Endometrial microvascular endothelial cells (primary cell): ENCODE results near the gene KRIT1. TPM values are rescaled to one million over a fixed set of nuclear protein-coding genes. Genes with fewer than 3 reads are reported as not detected.
"Not testable (repeated sequence)": the region's sequence is repeated elsewhere in the genome, so short reads cannot be mapped to it uniquely, and the experiment has no call there.

Source experiments
- in situ Hi-C: cut with HindIII; loops from 2 replicates; pipeline ENCODE4 v1.10.0; 2017; ENCODE audit warnings: low sequenced_read_pairs, low pct_unique_long_range_greater_than_20kb; ENCODE audit errors: inconsistent ontology term
- total RNA-seq: library from RNA; depleted of rRNA; stranded (reverse); fragments of >200 nt; gene quantifications from one replicate; pipeline ENCODE4 v1.2.3, GENCODE V29; 2015; ENCODE audit errors: inconsistent ontology term

Gene KRIT1
- total RNA-seq, 1 donor from 2014 or later = 25.9 TPM

GRCh38 chr7:92169529-92169928 is 76.2 kb downstream of the KRIT1 start:
- in situ Hi-C loops = not testable (repeated sequence)

GRCh38 chr7:92161271-92161670 is 84.4 kb downstream of the KRIT1 start:
- in situ Hi-C loops = no loop called here

GRCh38 chr7:92158660-92159575 is 86.8 kb downstream of the KRIT1 start:
- in situ Hi-C loops = no loop called here

GRCh38 chr7:92156990-92157389 is 88.7 kb downstream of the KRIT1 start:
- in situ Hi-C loops = no loop called here

GRCh38 chr7:92155108-92155739 is 90.5 kb downstream of the KRIT1 start:
- in situ Hi-C loops = no loop called here

GRCh38 chr7:92150450-92151017 is 95.2 kb downstream of the KRIT1 start:
- in situ Hi-C loops = no loop called here

GRCh38 chr7:92149736-92150239 is 95.9 kb downstream of the KRIT1 start:
- in situ Hi-C loops = no loop called here

Other genes with a start within 250 kb of the KRIT1 start
- gene CYP51A1, start 111.4 kb downstream of the KRIT1 start, total RNA-seq = 64.5 TPM
- gene LRRD1, start 66.8 kb downstream of the KRIT1 start, total RNA-seq = not detected
- gene ANKIB1, start 60 bp upstream of the KRIT1 start, total RNA-seq = 26.6 TPM
- gene GATAD1, start 201.6 kb upstream of the KRIT1 start, total RNA-seq = 15.4 TPM
- not detected for gene ERVW-1, start 232.0 kb upstream of the KRIT1 start, total RNA-seq